Common myeloid progenitor, CD34-positive (primary cell): ENCODE data around the gene GRK6.

Experiments
- CTCF ChIA-PET: fragments of 350-600 bp; sonication (Branson Sonifier 250); formaldehyde crosslinking; loops from one replicate; lab custom pipeline; 2021; ENCODE audit warnings: antibody characterized with exemption; lab: Charles Lee
- POLR2A ChIA-PET: fragments of 350-600 bp; sonication (Branson Sonifier 250); formaldehyde crosslinking; loops from one replicate; lab custom pipeline; 2021; ENCODE audit warnings: antibody characterized with exemption; lab: Charles Lee
- DNase-seq, 3 donors: peaks; one replicate each; pipeline versions ENCODE4 v3.0.0 to v3.0.0-alpha.2; 2013
- H3K27ac ChIP-seq, 2 experiments: 1 replicate in 1 of 2; 2 replicates in 1 of 2; pipeline ENCODE4 v1.7.0; 2013; ENCODE audit warnings: inconsistent platforms in 2 of 2, low read length in 2 of 2, mild to moderate bottlenecking in 2 of 2, low read depth in 1 of 2, moderate library complexity in 1 of 2; ENCODE audit not compliant: severe bottlenecking in 2 of 2, insufficient read depth in 1 of 2, poor library complexity in 1 of 2
- H3K27me3 ChIP-seq, 5 experiments: replicated peaks in 2 of 5; 1 replicate in 3 of 5; 2 replicates in 2 of 5; pipeline versions ENCODE4 v1.6.1 to v1.7.0; 2013; ENCODE audit warnings: low read length in 4 of 5, mild to moderate bottlenecking in 2 of 5, moderate library complexity in 2 of 5, inconsistent platforms in 1 of 5; ENCODE audit not compliant: insufficient read depth in 5 of 5, control insufficient read depth in 4 of 5
- H3K36me3 ChIP-seq, 4 experiments: 1 replicate in 2 of 4; 2 replicates in 2 of 4; pipeline versions ENCODE4 v1.6.1 to v1.7.0; 2013; ENCODE audit warnings: low read length in 3 of 4, control low read depth in 1 of 4, mild to moderate bottlenecking in 1 of 4; ENCODE audit not compliant: control insufficient read depth in 4 of 4, insufficient read depth in 4 of 4
- H3K4me1 ChIP-seq, 4 experiments: 1 replicate in 3 of 4; 2 replicates in 1 of 4; pipeline versions ENCODE4 v1.6.1 to v1.7.1; 2013; ENCODE audit warnings: low read length in 3 of 4, mild to moderate bottlenecking in 3 of 4, control low read depth in 1 of 4, inconsistent platforms in 1 of 4, moderate library complexity in 1 of 4; ENCODE audit not compliant: control insufficient read depth in 4 of 4, insufficient read depth in 4 of 4; ENCODE audit errors: control extremely low read depth in 1 of 4
- H3K4me3 ChIP-seq, 7 experiments: 1 replicate in 4 of 7; 2 replicates in 3 of 7; pipeline versions ENCODE4 v1.5.1 to v1.7.0; 2013; ENCODE audit warnings: mild to moderate bottlenecking in 7 of 7, low read length in 6 of 7, moderate library complexity in 6 of 7, inconsistent platforms in 2 of 7, low read depth in 2 of 7, control low read depth in 1 of 7; ENCODE audit not compliant: insufficient read depth in 4 of 7, control insufficient read depth in 1 of 7; ENCODE audit errors: extremely low read depth in 1 of 7
- H3K9me3 ChIP-seq, 5 experiments: 1 replicate in 4 of 5; 2 replicates in 1 of 5; pipeline versions ENCODE4 v1.6.1 to v1.7.1; 2013; ENCODE audit warnings: low read length in 4 of 5, mild to moderate bottlenecking in 2 of 5, inconsistent platforms in 1 of 5, low read depth in 1 of 5, moderate library complexity in 1 of 5; ENCODE audit not compliant: control insufficient read depth in 4 of 5, insufficient read depth in 2 of 5; ENCODE audit errors: control extremely low read depth in 1 of 5
- WGBS: methylation state at CpG from one replicate; pipeline ENCODE4 v1.1.5; 2013; ENCODE audit not compliant: insufficient coverage; 5-methylcytosine and 5-hydroxymethylcytosine counted together

Gene GRK6

GRCh38 chr5:177478711-177479646 lies 52.5 kb downstream of the GRK6 start:
- CTCF ChIA-PET = interaction anchor here (1.0 to 7.0 kb wide), 16 partner anchors 9 to 112 kb away, joined by 3 to 62 read pairs (median 4); no protein-coding TSS in a partner anchor
- DNase-seq = peak; percentile 70 to 89 (median 86)
- POLR2A ChIA-PET = interaction anchor here (0.8 to 1.5 kb wide), 6 partner anchors 11 to 31 kb away, joined by 3 to 5 read pairs (median 5); partner anchors contain the start of gene PDLIM7
- 15% methylated on average over 15 of the region's 18 CpGs for WGBS
- H3K27ac ChIP-seq = peak overlapping the region in 1 of 2 experiments; percentile 56
- no peaks in the 10 kb centered on the region for H3K9me3 ChIP-seq
- no peak overlapping the region for H3K4me3 ChIP-seq
- H3K36me3 ChIP-seq = peaks cover 0 to 9% (median 1%) of the 10 kb centered on the region in 4 experiments
- no peaks in the 10 kb centered on the region for H3K27me3 ChIP-seq
- H3K4me1 ChIP-seq = peaks cover 0 to 46% (median 40%) of the 10 kb centered on the region in 4 experiments

GRCh38 chr5:177479774-177480173 lies 53.3 kb downstream of the GRK6 start:
- Histone ChIP-seq H3K36me3 (peaks cover 0 to 9% (median 2%) of the 10 kb centered on the region in 4 experiments), H3K4me3 (peak overlapping the region in 1 of 7 experiments; percentile 11), H3K9me3 (no peaks in the 10 kb centered on the region), H3K4me1 (peaks cover 0 to 39% (median 32%) of the 10 kb centered on the region in 4 experiments), H3K27ac (no peak overlapping the region), H3K27me3 (no peaks in the 10 kb centered on the region)
- WGBS = 71% methylated on average over 14 of the region's 14 CpGs
- POLR2A ChIA-PET = interaction anchor here (0.6 to 1.5 kb wide), 6 partner anchors 16 to 465 kb away, joined by 3 to 5 read pairs (median 4); partner anchors contain the start of gene PDLIM7
- DNase-seq = no peak
- CTCF ChIA-PET = interaction anchor here (1.2 to 7.0 kb wide), 10 partner anchors 9 to 78 kb away, joined by 3 to 62 read pairs (median 6); no protein-coding TSS in a partner anchor

GRCh38 chr5:177482359-177482795 lies 55.9 kb downstream of the GRK6 start:
- POLR2A ChIA-PET = no interaction called here
- H3K4me3 ChIP-seq = no peak overlapping the region
- H3K27me3 ChIP-seq = no peaks in the 10 kb centered on the region
- CTCF ChIA-PET = interaction anchor here (0.8 kb wide), 1 partner anchor 27 kb away, joined by 3 read pairs; no protein-coding TSS in a partner anchor
- 100% methylated on average over 3 of the region's 10 CpGs for WGBS
- peaks cover 0 to 28% (median 24%) of the 10 kb centered on the region in 4 experiments for H3K4me1 ChIP-seq
- H3K27ac ChIP-seq = no peak overlapping the region
- DNase-seq = no peak
- peaks cover under 1 to 21% (median 8%) of the 10 kb centered on the region in 4 experiments for H3K36me3 ChIP-seq
- no peaks in the 10 kb centered on the region for H3K9me3 ChIP-seq

- 100% methylated on average over 6 of the region's 9 CpGs for WGBS
- Histone ChIP-seq H3K4me3 (no peak overlapping the region), H3K4me1 (peaks cover 0 to 21% (median 19%) of the 10 kb centered on the region in 4 experiments), H3K27ac (no peak overlapping the region), H3K9me3 (no peaks in the 10 kb centered on the region), H3K36me3 (peaks cover 2 to 28% (median 12%) of the 10 kb centered on the region in 4 experiments), H3K27me3 (no peaks in the 10 kb centered on the region)
- ChIA-PET CTCF (no interaction called here), POLR2A (no interaction called here)
- no peak for DNase-seq
These were observed 56.6 kb downstream of the GRK6 start for GRCh38 chr5:177483042-177483441.

- peaks cover 4 to 38% (median 15%) of the 10 kb centered on the region in 4 experiments for H3K36me3 ChIP-seq
- H3K9me3 ChIP-seq = no peaks in the 10 kb centered on the region
- WGBS = 98% methylated on average over 20 of the region's 22 CpGs
- ChIA-PET CTCF (interaction anchor here (18.3 kb wide), 1 partner anchor 22 kb away, joined by 206 read pairs; the partner anchor contains the start of gene DOK3), POLR2A (no interaction called here)
- DNase-seq = no peak
- no peak overlapping the region for H3K27ac ChIP-seq
- no peak overlapping the region for H3K4me3 ChIP-seq
- no peaks in the 10 kb centered on the region for H3K27me3 ChIP-seq
- H3K4me1 ChIP-seq = peaks cover 0 to 10% (median 10%) of the 10 kb centered on the region in 4 experiments
These were observed 57.8 kb downstream of the GRK6 start for GRCh38 chr5:177483994-177484901.

GRCh38 chr5:177484902-177485549 lies 58.5 kb downstream of the GRK6 start:
- no peak overlapping the region for H3K4me3 ChIP-seq
- ChIA-PET CTCF (interaction anchor here (0.6 to 18.3 kb wide), 3 partner anchors 9 to 590 kb away, joined by 3 to 206 read pairs (median 3); partner anchors contain the start of gene DOK3), POLR2A (no interaction called here)
- no peaks in the 10 kb centered on the region for H3K27me3 ChIP-seq
- 89% methylated on average over 11 of the region's 13 CpGs for WGBS
- peaks cover 6 to 46% (median 15%) of the 10 kb centered on the region in 4 experiments for H3K36me3 ChIP-seq
- H3K9me3 ChIP-seq = no peaks in the 10 kb centered on the region
- H3K27ac ChIP-seq = no peak overlapping the region
- DNase-seq = no peak
- peaks cover 0 to 2% (median 2%) of the 10 kb centered on the region in 4 experiments for H3K4me1 ChIP-seq
